ENCODE data around the gene SIPA1L3. TPM values are rescaled to one million over a fixed set of nuclear protein-coding genes. Genes with fewer than 3 reads are reported as not detected.

The SIPA1L3 gene
- total and polyA plus RNA-seq, 2 of the 13 experiments (the other 11 are each of a cell fraction or from before 2014, with no cell fraction given) = 5.5 to 7.7 TPM

DNA sequence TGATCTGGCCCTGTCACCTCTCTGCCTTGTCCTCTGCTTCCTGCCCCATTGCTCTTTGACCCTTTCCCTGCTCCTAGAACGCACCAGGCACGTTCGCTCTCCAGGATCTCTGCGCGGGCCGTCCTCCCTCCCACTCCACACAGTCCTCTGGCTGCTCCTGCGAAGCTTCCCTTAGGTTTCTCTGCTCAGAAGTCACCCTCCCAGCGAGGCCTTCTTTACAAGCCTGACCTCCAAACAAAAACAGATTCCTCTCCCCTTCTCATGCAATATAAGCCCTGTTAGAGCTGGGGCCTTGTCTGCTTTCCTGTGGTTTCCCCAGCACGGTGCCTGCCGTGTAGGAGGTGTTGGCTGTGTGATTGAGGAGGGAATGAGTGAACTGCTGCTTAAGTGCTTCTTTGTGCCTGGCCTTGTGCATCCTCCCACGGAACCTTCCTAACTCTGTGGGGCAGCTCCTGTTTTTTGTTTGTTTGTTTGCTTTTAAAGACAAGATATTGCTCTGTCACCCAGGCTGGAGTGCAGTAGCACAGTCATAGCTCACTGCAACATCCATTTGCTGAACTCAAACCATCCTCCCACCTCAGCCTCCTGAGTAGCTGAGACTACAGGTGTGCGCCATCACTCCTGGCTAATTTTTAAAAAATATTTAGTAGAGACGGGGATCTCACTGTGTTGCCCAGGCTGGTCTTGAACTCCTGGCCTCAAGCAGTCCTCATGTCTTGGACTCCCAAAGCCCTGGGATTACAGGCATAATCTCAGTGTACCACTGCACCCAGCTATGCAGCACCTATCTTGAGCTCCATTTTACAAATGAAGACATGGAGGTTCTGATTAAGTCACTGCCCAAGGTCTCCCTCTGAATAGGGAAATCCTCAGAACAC lies 82.0 kb downstream of the SIPA1L3 start (continued):
- TF ChIP-seq, protein P1, sequence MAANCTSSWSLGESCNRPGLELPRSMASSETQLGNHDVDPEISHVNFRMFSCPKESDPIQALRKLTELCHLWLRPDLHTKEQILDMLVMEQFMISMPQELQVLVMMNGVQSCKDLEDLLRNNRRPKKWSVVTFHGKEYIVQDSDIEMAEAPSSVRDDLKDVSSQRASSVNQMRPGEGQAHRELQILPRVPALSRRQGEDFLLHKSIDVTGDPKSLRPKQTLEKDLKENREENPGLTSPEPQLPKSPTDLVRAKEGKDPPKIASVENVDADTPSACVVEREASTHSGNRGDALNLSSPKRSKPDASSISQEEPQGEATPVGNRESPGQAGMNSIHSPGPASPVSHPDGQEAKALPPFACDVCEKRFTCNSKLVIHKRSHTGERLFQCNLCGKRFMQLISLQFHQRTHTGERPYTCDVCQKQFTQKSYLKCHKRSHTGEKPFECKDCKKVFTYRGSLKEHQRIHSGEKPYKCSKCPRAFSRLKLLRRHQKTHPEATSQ (CRISPR knock-in tag; IDR thresholded peaks at IDR 0.05; ENCODE audit: borderline replicate concordance) = no peak
- TF ChIP-seq, protein P2, sequence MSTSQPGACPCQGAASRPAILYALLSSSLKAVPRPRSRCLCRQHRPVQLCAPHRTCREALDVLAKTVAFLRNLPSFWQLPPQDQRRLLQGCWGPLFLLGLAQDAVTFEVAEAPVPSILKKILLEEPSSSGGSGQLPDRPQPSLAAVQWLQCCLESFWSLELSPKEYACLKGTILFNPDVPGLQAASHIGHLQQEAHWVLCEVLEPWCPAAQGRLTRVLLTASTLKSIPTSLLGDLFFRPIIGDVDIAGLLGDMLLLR (CRISPR knock-in tag; IDR thresholded peaks at IDR 0.05) = no peak
- TF ChIP-seq, protein P3, sequence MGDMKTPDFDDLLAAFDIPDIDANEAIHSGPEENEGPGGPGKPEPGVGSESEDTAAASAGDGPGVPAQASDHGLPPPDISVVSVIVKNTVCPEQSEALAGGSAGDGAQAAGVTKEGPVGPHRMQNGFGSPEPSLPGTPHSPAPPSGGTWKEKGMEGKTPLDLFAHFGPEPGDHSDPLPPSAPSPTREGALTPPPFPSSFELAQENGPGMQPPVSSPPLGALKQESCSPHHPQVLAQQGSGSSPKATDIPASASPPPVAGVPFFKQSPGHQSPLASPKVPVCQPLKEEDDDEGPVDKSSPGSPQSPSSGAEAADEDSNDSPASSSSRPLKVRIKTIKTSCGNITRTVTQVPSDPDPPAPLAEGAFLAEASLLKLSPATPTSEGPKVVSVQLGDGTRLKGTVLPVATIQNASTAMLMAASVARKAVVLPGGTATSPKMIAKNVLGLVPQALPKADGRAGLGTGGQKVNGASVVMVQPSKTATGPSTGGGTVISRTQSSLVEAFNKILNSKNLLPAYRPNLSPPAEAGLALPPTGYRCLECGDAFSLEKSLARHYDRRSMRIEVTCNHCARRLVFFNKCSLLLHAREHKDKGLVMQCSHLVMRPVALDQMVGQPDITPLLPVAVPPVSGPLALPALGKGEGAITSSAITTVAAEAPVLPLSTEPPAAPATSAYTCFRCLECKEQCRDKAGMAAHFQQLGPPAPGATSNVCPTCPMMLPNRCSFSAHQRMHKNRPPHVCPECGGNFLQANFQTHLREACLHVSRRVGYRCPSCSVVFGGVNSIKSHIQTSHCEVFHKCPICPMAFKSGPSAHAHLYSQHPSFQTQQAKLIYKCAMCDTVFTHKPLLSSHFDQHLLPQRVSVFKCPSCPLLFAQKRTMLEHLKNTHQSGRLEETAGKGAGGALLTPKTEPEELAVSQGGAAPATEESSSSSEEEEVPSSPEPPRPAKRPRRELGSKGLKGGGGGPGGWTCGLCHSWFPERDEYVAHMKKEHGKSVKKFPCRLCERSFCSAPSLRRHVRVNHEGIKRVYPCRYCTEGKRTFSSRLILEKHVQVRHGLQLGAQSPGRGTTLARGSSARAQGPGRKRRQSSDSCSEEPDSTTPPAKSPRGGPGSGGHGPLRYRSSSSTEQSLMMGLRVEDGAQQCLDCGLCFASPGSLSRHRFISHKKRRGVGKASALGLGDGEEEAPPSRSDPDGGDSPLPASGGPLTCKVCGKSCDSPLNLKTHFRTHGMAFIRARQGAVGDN (CRISPR knock-in tag; IDR thresholded peaks at IDR 0.05) = peak; percentile 73
- TF ChIP-seq, protein P4, sequence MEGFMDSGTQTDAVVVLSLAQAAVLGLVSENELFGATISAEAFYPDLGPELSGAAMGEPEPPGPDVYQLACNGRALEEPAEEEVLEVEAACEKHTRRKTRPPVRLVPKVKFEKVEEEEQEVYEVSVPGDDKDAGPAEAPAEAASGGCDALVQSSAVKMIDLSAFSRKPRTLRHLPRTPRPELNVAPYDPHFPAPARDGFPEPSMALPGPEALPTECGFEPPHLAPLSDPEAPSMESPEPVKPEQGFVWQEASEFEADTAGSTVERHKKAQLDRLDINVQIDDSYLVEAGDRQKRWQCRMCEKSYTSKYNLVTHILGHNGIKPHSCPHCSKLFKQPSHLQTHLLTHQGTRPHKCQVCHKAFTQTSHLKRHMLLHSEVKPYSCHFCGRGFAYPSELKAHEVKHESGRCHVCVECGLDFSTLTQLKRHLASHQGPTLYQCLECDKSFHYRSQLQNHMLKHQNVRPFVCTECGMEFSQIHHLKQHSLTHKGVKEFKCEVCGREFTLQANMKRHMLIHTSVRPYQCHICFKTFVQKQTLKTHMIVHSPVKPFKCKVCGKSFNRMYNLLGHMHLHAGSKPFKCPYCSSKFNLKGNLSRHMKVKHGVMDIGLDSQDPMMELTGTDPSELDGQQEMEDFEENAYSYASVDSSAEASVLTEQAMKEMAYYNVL (CRISPR knock-in tag; IDR thresholded peaks at IDR 0.05; ENCODE audit: borderline replicate concordance) = no peak
- TF ChIP-seq BCL6 (CRISPR knock-in tag; IDR thresholded peaks at IDR 0.05) = peak; percentile 96
- TF ChIP-seq ZSCAN29 (CRISPR knock-in tag; conservative IDR thresholded peaks at IDR 0.05) = no peak
- TF ChIP-seq ZNF292 (CRISPR knock-in tag; IDR thresholded peaks at IDR 0.05; ENCODE audit: borderline replicate concordance, low read depth) = 0 out of 2 replicates have a peak, but pooled peaks have one; percentile 38
- no peak for TF ChIP-seq ZNF44 (CRISPR knock-in tag; IDR thresholded peaks at IDR 0.05)
- no peak for TF ChIP-seq AGO1 (IDR thresholded peaks at IDR 0.05; ENCODE audit: low read depth, low read length, poor library complexity, severe bottlenecking)
- TF ChIP-seq ZNF737 (CRISPR knock-in tag; IDR thresholded peaks at IDR 0.05; ENCODE audit: borderline replicate concordance) = no peak
- TF ChIP-seq NR1H2 (CRISPR knock-in tag; IDR thresholded peaks at IDR 0.05; ENCODE audit: borderline replicate concordance, low read depth) = no peak
- peak; percentile 87 for TF ChIP-seq ZBTB38 (CRISPR knock-in tag; IDR thresholded peaks at IDR 0.05)
- no peak for TF ChIP-seq ZNF703 (CRISPR knock-in tag; IDR thresholded peaks at IDR 0.05; ENCODE audit: borderline replicate concordance)
- no peak for TF ChIP-seq MBNL3 (CRISPR knock-in tag; conservative IDR thresholded peaks at IDR 0.05)
- no peak for TF ChIP-seq HNRNPUL1 (IDR thresholded peaks at IDR 0.05; ENCODE audit: low read depth, low read length)
- TF ChIP-seq ZSCAN12 (CRISPR knock-in tag; IDR thresholded peaks at IDR 0.05) = no peak
- TF ChIP-seq, protein P5, sequence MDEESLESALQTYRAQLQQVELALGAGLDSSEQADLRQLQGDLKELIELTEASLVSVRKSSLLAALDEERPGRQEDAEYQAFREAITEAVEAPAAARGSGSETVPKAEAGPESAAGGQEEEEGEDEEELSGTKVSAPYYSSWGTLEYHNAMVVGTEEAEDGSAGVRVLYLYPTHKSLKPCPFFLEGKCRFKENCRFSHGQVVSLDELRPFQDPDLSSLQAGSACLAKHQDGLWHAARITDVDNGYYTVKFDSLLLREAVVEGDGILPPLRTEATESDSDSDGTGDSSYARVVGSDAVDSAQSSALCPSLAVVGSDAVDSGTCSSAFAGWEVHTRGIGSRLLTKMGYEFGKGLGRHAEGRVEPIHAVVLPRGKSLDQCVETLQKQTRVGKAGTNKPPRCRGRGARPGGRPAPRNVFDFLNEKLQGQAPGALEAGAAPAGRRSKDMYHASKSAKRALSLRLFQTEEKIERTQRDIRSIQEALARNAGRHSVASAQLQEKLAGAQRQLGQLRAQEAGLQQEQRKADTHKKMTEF (CRISPR knock-in tag; IDR thresholded peaks at IDR 0.05) = no peak
